NCI-H2029 (cell line): ENCODE measurements around the gene SHB.

Source experiments
- DNase-seq: peaks from one replicate; lab custom pipeline; 2025; lab: John Stamatoyannopoulos, UW

Gene SHB

GRCh38 chr9:38024036-38024681, 44.9 kb downstream of the SHB start:
- DNase-seq: peak; percentile 49

GRCh38 chr9:38023661-38024035, 45.4 kb downstream of the SHB start:
- no peak for DNase-seq

GRCh38 chr9:38022995-38023394, 46.0 kb downstream of the SHB start:
- peak; percentile 73 for DNase-seq

DNA sequence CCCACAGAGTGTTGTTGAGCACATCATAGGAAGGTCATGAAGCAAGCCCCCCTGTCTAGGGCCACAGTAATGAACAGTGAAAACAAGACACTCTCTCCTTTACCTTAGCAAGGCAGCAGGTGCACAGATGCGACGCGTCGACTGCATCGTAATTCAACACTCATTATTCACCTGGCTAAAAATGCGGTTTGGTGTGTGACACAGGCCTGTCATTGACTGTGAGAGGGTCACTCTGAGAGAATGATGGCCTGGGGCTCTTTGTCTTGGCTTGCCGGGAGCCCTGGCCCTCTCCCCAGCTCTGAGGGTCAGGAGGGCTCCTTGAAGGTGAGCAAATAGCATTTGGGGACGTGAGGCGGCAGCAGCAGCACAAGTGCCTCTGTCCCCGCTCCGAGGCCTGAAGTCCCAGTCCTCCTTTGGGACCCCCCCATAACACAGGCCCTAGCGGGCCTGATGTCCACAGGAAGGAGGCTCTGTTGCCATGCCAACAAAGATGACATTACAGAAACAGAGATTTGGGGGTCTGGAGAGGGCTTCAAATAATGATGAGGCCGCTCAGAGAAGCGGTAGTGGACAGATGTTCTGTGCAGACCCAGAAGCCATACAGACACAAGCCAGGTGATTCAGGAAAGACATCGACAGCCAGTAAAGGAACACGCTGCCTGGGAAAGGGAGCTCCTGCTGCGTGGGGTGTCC, 46.7 kb downstream of the SHB start:
- DNase-seq: peak; percentile 40

GRCh38 chr9:38020151-38021076, 48.6 kb downstream of the SHB start:
- no peak for DNase-seq

GRCh38 chr9:38019731-38020130, 49.3 kb downstream of the SHB start:
- no peak for DNase-seq

DNA sequence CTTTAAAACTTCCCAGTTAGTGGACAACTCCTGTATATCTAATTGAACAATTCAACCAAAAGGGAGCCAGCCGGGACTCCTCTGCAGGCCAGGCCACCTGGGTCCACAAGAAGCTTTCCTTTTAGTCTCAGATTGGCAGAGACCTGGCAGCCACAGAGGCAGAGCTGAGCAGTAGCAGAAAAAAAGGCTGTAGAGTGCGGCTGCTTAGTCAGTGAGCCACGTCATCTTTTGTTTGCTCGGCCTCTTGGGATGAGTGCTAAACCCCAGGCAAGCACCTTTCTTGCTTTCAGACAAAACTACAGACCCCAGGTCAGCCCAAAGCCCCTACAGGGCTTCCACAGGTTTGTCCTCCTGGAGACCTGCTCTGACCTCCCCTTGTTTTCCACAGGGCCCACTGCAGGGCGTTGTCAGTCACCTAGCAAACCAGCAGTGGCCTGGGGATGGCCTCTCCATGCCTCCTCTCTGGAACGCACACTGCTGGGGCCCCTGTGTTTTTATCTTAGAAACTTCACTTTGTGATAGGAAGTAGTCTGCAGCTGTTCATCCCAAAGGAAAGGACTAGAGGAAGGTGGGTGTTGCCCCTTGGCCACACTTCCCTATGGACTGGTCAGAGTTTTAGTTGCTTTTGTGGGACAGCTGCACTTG, 49.9 kb downstream of the SHB start:
- peak; percentile 83 for DNase-seq

GRCh38 chr9:38018241-38018957, 50.6 kb downstream of the SHB start:
- no peak for DNase-seq

- no peak for DNase-seq
Observed at GRCh38 chr9:38017885-38018186, 51.2 kb downstream of the SHB start.

- no peak for DNase-seq
Observed at GRCh38 chr9:38017149-38017884, 51.7 kb downstream of the SHB start.

DNA sequence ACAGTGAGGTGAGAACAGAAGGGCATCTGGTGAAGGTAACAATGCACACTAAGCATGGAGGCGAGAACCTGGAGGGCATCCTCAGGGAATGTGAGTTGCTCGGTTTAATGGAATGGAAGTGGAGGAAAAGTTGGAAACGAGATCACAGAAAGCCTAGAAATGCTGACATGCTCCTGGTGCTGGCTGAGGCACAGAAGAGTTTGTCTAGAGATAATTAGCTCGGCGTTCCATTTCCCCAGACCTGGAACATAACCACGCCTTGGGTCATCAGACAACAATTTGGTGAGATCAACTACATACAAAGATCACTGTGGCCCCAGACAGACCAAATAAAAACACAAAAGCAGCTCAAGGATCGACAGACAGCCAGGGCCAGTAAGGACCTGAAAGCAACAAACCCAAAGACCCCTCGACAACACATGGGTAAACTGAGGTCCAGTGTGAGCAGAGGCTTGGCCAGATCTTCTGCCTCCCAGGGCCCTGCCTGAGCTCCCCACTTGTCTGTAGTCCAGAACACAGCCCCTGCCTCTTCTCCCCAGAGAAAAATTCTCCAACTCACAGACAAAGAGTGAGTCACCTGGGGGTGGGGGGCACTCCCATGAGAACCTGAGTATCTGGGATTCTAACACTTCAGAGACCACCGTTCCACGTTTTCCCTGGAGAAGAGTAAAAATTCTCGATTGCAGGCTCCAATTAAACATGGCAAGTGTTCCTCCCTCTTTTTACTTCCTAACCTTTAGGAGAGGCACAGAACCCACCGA, 52.5 kb downstream of the SHB start:
- no peak for DNase-seq

- DNase-seq: no peak
Observed at GRCh38 chr9:38015906-38016305, 53.1 kb downstream of the SHB start.

GRCh38 chr9:38015266-38015665, 53.8 kb downstream of the SHB start:
- DNase-seq: no peak

DNA sequence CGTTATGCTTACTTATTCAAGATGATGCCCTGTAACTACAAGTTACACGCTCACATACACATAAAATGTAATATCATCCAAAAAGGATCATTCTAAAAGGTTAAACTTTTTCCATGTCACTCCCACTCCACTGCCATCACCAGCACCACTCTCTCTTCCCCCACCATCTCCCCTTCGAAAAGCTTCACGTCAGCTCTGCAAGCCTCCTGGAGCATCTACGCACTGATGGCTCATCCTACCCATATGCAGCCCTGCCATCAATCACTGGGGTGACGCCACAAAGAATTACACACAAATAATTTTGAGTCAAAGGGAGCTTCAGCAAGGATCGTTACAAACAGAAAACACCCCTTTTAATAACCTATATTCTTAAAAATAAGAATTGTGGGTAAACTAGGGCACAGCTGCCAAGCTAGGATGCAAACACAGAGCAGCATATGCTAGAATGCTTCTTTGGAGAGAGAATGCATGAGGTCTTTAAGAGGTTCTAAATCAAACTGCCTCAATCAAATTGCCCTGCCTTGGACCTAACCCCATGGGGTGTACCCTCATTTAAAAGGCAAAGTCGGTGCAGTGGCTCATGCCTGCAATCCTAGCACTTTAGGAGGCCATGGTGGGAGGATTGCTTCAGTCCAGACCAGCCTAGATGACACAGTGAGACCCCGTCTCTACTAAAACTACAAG, 56.1 kb downstream of the SHB start:
- DNase-seq: no peak

- no peak for DNase-seq
Observed at GRCh38 chr9:38011991-38012390, 57.0 kb downstream of the SHB start.

GRCh38 chr9:38010918-38011704, 57.9 kb downstream of the SHB start:
- DNase-seq: no peak

GRCh38 chr9:38009990-38010389, 59.0 kb downstream of the SHB start:
- no peak for DNase-seq

- DNase-seq: no peak
Observed at GRCh38 chr9:38009035-38009501, 60.0 kb downstream of the SHB start.
